Effector CD4-positive, alpha-beta T cell (primary cell): Measurements from ENCODE around the gene PABPN1L. TPM values are rescaled to one million over a fixed set of nuclear protein-coding genes. Genes with fewer than 3 reads are reported as not detected.

Experiments used
- DNase-seq: peaks from one replicate; pipeline ENCODE4 v3.0.0-alpha.2; 2020
- total RNA-seq: gene quantifications from one replicate; lab custom pipeline; 2026; lab: John Stamatoyannopoulos, UW

PABPN1L gene, protein sequence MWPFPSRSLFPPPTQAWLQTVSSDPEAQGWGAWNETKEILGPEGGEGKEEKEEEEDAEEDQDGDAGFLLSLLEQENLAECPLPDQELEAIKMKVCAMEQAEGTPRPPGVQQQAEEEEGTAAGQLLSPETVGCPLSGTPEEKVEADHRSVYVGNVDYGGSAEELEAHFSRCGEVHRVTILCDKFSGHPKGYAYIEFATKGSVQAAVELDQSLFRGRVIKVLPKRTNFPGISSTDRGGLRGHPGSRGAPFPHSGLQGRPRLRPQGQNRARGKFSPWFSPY
- total RNA-seq = not detected

- DNase-seq = no peak
Observed at GRCh38 chr16:88866151-88866920, at the start of gene PABPN1L. PABPN1L (minus strand) TSS chr16:88866660; CDS start chr16:88866606, 54 bp downstream.

- DNase-seq = no peak
Observed at GRCh38 chr16:88915639-88916327, 49.3 kb upstream of the PABPN1L start.

- DNase-seq = no peak
Observed at GRCh38 chr16:88914750-88915368, 48.4 kb upstream of the PABPN1L start.

GRCh38 chr16:88913870-88914269 lies 47.4 kb upstream of the PABPN1L start:
- DNase-seq = no peak

DNA sequence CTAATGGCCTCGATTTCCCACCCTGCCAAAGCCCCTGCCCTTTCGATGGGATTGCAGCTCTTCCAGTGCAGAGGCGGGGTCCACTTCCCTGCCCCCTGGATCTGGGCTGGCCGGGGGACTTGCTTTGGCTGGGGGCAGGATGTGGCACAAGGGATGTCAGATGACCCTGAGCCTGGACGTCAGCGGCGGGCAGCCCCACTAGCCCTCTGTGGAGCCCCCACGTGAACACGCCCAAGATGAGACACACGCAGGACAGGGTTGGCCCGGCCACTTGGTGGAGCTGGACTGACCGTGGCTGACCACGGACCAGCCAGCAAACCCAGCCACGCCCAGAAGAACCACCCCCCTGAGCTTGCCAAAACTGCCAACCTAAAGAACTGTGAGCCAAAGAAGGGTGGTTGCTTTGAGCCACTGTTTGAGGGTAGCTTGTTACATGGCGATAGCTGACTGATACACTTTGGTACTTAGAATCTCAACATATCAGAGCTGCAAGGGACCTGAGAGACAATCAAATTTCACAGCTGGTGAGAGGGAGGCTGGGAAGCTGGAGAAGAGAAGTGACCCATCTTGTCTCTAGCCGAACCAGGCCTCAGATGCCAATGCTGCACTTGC lies 46.6 kb upstream of the PABPN1L start:
- DNase-seq = no peak

DNA sequence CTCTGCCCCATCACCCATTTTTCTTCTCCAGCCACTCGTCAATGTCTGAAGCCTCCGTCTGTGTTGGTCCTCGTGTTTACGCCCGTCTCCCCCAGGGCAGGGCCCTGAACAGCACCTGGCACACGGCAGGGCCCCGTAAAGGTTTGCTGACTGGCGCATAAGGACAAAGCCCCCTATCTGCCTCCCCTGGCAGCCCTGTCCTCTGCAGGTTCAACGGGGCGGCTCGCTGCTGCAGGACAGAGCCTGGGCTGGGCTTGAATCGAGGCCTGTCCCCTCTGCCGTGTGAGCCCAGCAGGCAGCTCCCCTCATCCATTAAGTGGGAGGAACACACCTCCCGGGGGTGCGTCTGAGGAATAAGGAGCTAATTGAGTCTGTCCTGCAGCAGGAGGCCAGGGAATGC lies 46.1 kb upstream of the PABPN1L start:
- no peak for DNase-seq

- DNase-seq = no peak
Observed at GRCh38 chr16:88911946-88912310, 45.5 kb upstream of the PABPN1L start.

- DNase-seq = no peak
Observed at GRCh38 chr16:88911136-88911945, 44.9 kb upstream of the PABPN1L start.

GRCh38 chr16:88910284-88911135 lies 44.0 kb upstream of the PABPN1L start:
- no peak for DNase-seq

GRCh38 chr16:88909431-88910210 lies 43.2 kb upstream of the PABPN1L start:
- DNase-seq = no peak

DNA sequence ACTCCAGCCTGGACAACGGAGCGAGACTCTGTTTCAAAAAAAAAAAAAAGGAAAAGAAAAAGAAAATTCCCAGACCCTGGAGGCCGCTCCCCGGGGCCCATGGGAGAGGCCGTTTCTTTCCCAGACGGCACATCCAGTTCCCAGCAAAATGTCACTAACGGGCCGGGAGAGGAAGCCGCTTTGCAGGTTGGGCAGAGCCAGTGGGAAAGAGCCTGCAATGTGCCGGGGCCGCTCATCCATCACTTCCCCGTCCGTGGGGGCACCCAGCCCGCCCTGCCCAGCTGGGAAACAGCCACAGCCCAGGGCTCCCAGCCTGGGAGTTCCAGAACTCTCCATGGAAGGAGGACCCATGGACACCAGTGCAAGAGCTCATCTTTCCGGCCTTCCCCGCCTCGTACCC lies 41.8 kb upstream of the PABPN1L start:
- no peak for DNase-seq

DNA sequence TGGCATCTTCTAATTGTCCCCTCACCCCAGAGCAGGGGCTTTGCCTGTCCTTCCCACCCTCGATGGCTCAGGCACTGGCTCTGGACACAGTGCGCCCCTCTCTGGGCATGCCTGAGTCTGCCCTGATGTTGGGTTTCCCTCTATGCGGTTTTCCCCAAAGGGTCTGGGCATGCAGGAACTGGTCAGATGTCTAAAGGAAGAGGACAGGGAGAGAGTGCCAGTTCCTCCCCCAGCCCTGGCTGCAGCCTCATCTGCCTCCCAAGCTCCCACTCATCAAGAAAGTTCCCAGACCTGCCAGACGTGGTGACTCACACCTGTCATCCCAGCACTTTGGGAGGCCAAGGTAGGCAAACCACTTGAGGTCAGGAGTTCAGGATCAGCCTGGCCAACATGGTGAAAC lies 41.3 kb upstream of the PABPN1L start:
- DNase-seq = no peak

DNA sequence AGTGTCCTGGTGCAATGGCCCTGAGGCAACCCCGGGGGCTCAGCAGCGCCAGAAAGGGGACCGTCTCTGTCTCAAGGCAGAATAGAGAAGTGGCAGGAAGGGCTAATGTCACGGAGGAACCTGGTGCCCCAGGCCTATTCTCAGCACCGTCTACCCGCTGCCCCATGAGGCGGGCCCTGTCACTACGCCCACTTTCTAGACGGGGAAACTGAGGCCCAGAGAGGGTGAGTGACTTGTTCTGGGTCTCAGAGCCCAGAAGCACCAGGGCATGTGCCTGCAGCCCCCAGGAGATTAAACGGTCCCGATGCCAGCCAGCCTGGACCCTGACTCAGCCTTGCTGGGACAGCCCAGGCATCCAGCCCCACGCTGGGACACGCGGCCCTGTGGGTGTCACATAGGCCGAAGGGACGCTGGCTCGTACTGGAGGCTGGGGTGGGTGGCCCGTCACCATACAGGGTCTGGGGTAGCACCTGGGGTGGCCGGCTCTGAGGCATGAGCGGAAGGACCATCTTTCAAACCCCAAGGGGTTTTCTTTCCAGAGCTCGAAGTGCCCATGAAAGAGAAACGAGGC lies 40.2 kb upstream of the PABPN1L start:
- no peak for DNase-seq

GRCh38 chr16:88906020-88906419 lies 39.6 kb upstream of the PABPN1L start:
- DNase-seq = no peak

DNA sequence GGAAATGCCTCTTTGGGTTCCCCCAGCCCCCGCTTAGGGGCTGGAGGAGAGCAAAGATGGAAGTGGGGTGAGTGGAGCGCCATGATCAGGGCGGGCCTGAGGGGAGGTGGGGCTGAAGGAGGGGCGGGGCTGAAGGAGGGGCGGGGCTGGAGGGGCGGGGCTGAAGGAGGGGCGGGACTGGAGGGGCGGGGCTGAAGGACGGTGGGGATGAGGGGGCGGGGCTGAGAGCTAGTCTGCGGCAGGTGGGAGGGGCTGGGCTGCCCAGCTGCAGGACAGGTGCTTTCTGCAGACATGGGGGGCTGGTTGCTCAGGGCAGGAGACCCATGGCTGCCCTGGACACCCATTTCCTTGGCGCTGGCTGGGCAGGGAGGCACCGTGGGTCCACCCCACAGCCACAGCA lies 39.1 kb upstream of the PABPN1L start:
- DNase-seq = no peak

DNA sequence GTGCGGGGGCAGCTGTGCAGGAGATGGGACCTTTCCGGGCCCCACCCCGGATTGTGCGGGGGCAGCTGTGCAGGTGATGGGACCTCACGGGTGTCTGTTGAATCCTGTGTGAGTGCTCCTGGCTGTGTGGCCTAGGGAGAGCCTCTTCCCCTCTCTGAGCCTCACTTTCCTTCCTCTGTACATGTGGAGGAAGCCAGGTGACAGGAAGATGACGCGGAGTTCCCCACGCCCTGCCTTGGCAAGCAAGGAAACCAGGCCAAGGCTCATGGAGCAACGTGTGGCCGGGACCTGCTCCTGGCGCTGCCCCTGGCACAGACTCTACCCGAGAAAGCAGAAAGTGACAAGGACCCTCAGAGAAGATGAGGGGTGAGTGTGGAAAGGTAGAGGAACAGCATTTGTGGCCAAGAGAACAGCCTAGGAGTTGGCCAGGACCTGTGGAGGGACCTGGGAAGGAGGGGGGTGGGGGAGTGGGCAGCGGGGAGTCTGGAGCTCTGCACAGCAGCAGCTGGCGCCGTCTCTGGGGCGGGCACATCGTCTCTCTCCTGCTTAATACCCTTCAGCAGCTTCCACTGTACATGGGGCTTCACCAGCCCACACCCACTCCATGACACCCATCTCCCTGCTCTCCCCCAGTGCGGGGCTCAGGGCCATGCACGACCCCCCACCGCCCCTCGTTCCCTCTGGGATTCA lies 38.4 kb upstream of the PABPN1L start:
- no peak for DNase-seq

DNA sequence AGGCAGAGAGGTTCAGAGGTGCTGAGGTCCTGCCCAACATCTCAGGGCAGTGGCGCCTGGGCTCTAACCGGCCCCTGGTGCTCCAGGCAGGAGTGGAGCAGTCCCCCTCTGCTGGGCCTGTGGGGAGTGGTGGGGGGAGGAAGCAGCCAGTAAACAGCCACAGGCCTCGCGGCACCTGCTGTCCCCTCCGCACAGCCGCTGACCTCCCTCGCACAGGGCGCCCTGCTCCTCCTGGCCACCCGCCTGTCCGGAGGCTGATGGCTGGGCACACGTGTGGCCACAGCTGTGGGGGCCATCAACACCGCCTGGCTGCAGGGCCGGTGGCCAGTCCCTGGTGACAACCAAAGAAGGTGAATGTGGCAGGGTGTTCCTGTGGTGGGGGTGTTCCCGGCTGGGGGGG lies 36.8 kb upstream of the PABPN1L start:
- DNase-seq = no peak

GRCh38 chr16:88902744-88903143 lies 36.3 kb upstream of the PABPN1L start:
- DNase-seq = no peak

DNA sequence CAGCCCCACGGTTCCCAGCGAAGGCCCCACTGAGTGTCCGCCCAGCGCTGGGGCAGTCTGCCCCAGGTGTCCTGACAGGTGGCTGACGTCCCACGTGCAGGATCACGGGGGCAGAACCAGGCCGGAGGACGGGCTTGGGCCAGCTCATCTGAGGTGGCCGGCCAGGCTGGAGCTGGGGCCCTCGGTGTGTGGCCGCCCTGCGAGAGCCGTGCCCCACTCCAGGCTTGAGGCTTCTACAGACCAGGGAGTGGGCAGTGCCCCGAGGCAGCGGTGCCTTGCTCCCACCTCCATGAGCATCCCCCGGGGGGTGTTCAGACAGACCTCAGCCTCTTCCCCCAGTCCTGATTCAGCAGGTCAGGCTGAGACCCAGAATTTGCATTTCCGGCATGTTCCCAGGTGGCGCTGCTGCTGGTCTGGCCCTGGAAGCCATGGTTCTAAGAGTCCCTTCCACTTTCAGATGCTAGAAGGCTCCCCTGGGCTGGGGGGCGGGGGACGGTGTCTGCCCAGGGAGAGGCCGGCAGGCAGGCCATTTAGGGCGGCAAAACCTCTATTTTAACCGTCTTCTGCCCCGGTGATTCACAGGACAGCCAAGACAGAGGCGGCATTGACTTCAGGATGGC lies 35.4 kb upstream of the PABPN1L start:
- DNase-seq = no peak
